ENCODE results near the gene LIMA1.

LIMA1 gene

GRCh38 chr12:50132505-50133135 lies 150.7 kb downstream of the LIMA1 start:
- no peak for DNase-seq (ENCODE audit: low read depth)

GRCh38 chr12:50129290-50129689 lies 154.0 kb downstream of the LIMA1 start:
- DNase-seq (ENCODE audit: low read depth), result no peak

GRCh38 chr12:50127546-50127945 lies 155.8 kb downstream of the LIMA1 start:
- DNase-seq (ENCODE audit: low read depth), result no peak

Measured in activated T-helper 9 cell treated with anti-CD3 and anti-CD28 coated beads, Interleukin-2, amount 50 U/mL, for 16 hours (primary cell).